ENCODE results near the gene ARHGEF12.

Gene ARHGEF12, protein sequence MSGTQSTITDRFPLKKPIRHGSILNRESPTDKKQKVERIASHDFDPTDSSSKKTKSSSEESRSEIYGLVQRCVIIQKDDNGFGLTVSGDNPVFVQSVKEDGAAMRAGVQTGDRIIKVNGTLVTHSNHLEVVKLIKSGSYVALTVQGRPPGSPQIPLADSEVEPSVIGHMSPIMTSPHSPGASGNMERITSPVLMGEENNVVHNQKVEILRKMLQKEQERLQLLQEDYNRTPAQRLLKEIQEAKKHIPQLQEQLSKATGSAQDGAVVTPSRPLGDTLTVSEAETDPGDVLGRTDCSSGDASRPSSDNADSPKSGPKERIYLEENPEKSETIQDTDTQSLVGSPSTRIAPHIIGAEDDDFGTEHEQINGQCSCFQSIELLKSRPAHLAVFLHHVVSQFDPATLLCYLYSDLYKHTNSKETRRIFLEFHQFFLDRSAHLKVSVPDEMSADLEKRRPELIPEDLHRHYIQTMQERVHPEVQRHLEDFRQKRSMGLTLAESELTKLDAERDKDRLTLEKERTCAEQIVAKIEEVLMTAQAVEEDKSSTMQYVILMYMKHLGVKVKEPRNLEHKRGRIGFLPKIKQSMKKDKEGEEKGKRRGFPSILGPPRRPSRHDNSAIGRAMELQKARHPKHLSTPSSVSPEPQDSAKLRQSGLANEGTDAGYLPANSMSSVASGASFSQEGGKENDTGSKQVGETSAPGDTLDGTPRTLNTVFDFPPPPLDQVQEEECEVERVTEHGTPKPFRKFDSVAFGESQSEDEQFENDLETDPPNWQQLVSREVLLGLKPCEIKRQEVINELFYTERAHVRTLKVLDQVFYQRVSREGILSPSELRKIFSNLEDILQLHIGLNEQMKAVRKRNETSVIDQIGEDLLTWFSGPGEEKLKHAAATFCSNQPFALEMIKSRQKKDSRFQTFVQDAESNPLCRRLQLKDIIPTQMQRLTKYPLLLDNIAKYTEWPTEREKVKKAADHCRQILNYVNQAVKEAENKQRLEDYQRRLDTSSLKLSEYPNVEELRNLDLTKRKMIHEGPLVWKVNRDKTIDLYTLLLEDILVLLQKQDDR (N-terminal part only)

DNA sequence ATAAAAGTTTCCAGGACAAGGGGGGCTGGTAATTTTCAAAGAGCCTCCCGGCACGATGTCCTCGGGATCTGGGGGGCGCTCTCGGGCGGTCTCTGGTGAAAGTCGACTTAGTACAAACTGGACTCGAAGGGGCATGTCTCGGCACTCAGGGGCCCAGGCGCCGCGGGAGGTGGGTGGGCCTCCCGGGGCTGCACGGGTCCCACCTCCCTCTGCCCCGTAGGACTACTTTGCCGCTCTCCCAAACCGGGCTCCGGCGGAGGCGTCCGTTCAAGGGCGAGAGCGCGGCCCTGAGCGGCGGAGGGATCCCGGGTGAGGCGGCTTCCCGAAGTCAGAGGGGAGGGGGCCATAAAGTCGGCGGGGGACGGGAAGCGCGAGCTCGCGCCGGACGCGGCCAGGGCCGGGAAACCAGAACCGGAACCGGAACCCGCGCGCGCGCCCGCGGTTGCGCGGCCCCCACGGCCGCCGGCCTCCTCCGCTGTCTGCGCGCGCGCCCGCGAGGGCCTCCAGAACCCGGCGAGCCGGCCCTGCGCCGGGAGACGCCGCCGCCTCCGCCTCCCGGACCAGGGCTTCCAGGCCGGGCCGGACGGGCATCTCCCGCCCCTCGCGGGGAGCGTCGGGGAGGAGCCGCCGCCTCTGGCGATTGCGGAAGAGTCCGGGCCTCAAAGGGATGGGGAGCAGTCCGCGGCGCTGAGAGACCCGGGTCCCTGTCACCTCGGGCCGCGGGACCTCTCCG is at the start of gene ARHGEF12:
Gene ARHGEF12, plus strand, starts transcription at position 506 of the 733 bp plus-strand sequence. CDS start 831 bp downstream, outside the sequence.
- no peak for TF ChIP-seq ZFX (IDR thresholded peaks at IDR 0.05; ENCODE audit: borderline replicate concordance)
- TF ChIP-seq CTCF (IDR thresholded peaks at IDR 0.05) = peak; percentile 74
- peak within 1 kb of the TSS; percentile 96 for H3K27ac ChIP-seq

GRCh38 chr11:120288021-120288420 is 48.2 kb upstream of the ARHGEF12 start:
- H3K27ac ChIP-seq = no peak overlapping the region
- TF ChIP-seq CTCF (IDR thresholded peaks at IDR 0.05) = no peak
- TF ChIP-seq ZFX (IDR thresholded peaks at IDR 0.05; ENCODE audit: borderline replicate concordance) = no peak

DNA sequence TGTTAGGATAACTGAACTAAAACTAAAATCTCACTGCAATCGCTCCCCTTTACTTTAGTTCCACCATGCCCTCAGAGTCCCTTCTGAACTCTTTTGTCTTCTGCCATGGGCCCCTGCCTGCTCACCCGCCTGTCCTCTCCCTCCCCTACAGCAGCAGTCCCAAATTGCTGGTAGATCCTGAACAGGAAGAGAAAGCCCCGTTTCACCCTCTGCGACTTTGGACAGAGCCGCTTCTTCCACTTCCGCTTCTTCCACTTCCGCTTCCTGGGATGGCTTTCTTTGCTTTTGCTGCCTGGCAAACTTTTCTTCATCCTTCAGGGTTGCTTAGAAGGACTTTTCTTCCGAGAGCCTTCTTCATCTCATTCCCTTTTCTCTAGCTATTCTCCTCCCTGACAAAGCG is 46.8 kb upstream of the ARHGEF12 start:
- H3K27ac ChIP-seq = no peak overlapping the region
- TF ChIP-seq ZFX (IDR thresholded peaks at IDR 0.05; ENCODE audit: borderline replicate concordance) (no peak), CTCF (IDR thresholded peaks at IDR 0.05) (no peak)

GRCh38 chr11:120290956-120291355 is 45.3 kb upstream of the ARHGEF12 start:
- no peak overlapping the region for H3K27ac ChIP-seq
- no peak for TF ChIP-seq ZFX (IDR thresholded peaks at IDR 0.05; ENCODE audit: borderline replicate concordance)
- TF ChIP-seq CTCF (IDR thresholded peaks at IDR 0.05) = no peak

- H3K27ac ChIP-seq = no peak overlapping the region
Observed at GRCh38 chr11:120293038-120293800, 43.0 kb upstream of the ARHGEF12 start.

More at GRCh38 chr11:120293038-120293800, 43.0 kb upstream of the ARHGEF12 start:
- TF ChIP-seq ZFX (IDR thresholded peaks at IDR 0.05; ENCODE audit: borderline replicate concordance) = no peak
- TF ChIP-seq CTCF (IDR thresholded peaks at IDR 0.05) = no peak

Measured in 22Rv1 (cell line).